COLO829 (cell line): ENCODE measurements around the gene ATR.
"Not testable (repeated sequence)": the region's sequence is repeated elsewhere in the genome, so short reads cannot be mapped to it uniquely, and the experiment has no call there.

Source experiments
- DNase-seq: peaks from one replicate; pipeline ENCODE4 v3.0.0; 2012; ENCODE audit warnings: low spot score

The ATR gene

DNA sequence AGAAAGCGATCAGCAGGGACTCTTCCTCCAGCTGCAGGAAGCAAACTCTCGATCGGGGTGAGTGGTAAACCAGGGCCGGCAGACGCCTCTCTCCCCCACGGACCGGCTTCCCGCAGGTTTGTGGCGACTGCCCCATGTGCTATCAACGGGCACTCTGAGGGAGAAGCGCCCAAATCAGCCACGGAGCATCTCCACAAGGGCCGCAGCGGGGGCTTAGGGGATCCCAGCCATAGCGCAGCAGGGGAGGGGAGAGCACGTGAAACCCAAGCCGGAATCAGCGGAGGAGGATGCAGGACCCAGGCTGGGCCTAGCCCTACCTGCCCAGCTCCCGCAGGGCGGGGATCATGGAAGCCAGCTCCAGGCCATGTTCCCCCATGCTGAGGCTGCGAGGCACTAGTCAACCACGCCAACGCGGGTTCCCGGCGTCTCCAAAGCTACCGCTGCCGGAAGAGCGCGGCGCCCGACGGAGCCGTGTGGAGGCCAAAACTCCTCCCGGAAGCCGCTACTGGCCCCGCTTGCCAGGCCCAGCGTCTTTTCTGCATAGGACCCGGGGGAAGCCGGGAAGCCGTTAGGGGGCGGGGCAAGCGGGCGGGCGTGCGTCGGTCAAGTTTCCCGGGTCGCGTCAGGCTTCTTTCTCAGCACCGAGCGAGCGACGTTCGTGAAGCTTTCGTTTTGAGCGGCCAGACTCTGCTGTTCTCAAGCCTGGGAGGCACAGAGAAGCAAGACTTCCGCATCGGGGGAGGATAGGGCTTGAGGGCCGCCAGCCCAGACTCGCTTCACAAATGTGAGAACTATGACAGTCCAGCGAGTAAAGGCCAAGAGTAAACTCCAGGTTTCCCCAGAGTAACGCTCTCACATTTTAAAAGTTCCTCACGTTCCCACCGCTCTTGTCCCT, at the start of gene ATR:
Gene ATR (minus strand): TSS at position 405 of the 895 bp plus-strand sequence. CDS start 29 bp downstream, at position 376.
- peak; percentile 98 for DNase-seq

DNA sequence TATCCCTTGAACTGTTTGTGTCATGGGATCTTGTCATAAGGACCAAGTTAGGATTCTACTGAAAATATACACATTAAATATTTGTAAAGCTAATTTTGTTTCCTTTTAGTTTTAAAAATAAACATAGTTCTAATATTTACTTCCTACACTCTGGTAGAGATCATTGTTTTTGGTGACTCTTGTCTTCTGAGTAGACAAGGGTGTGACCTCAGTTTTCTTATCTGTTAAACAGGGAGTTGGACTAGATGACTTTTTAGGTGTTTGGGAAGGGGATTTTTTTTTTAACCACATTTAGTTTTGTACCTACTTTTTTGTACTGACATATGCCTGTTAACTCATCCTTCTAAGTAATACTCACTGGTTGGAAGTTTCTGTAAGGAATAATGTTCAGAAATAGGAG, 48.4 kb upstream of the ATR start:
- DNase-seq, result no peak

DNA sequence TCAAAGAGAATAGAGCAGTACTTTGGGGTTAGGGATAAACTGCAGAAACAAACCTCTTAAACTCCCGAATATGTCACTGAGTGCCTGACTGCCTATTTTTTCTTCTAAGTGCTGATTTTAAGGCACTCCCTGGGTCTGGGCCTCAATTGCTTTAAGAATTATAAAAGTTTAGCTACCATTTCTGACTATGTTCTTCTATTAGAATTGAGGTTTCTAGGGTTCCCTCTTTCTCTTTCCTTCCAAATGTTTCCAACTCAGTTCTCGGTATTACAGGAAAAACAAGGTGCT, 46.6 kb upstream of the ATR start:
- DNase-seq, result no peak

DNA sequence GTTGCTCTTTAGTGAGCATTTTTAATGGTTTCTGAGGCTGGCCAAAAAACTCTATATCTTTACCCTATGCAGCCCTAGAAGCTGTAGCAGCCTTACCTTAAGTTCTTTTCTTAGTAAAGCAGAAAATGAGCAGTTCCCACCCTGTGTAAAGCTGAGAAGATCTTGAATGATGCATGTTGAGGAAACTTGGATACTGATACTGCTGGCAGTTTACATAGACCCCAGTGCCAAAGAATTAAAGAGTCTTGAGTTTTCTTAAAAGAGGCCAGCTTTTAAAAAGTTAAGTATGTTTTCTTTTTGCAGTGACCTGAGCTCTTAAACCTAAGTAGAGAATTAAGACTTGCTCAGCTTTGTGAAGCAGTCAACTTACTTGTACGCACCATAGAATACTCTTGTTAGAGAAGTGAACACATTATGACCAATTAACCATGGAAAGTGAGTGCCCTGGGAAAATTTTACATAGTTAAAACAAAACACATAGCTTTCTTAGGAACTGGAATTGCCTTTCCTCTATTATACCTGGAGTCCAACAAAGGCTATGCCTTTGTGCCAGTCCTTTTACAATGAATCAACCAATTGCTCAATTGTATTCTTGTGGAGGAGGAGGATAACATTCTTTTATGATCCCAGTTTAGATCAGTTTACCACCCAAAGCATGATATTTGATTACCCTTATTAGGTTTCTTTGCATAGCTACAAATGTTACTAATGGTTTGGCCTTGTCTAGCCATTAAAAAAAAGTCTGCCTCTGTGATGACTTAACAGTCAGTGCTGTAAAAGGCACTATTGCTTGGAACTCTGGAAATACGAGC, 46.0 kb upstream of the ATR start:
- DNase-seq, result no peak

DNA sequence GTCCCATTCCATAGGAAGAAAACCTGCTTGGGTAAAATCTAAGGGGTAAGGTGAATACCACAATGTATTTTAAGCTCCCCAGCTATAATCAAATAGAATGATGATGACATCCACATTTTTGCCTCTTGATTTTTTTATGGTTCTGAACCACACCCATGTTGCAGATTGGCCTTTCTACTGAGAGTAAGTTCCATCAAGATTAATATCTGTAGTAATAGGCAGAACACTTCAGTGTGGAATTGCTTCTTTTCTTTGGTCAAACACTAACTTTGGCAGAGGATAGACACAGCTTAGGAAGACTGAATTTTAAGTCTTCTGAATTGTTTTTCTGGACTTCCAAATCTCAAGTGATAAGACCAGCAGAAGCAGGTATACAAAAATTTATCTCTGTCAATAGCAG, 44.7 kb upstream of the ATR start:
- DNase-seq, result no peak

DNA sequence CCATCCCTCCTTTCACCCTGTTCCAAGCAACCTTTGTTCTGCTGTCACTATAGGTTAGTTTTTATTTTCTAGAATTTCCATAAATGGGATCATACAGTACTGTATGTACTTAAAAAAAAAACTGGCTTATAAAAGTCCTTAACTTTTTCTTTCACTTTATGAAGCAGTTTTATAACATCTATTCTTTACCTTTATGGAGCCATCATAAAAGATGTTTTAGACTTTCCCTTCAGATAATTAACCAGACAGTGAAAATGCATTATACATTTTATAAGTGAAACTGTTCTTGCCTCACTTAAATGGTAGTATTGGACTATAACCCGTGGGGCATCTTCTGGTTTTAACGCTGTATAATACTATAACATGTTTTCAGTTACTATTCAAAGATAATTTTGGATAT, 43.9 kb upstream of the ATR start:
- no peak for DNase-seq

DNA sequence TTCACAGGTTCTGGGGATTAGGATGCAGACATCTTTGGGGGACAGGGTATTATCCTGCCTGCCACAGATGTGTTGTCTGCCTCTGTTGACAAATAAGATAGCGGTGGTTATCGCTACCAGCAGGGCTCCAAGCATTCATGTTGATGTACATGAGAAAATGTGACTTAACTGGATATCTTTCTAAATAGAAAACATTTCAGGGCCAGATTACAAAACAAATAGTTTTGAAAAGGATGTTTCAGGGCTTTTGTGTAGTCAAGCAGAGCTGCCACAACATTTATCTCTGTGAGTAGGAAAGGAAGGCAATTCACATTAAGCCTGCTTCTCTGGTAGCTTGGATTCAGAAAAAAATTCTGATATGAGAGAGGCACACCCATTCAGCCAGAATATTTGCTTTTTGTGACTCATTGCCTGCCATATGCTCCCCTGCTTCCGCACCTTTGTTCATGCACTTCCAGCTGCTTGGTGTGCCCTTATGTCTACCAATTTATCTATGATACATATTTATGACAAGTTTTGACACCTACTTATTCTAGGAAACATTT, 40.5 kb upstream of the ATR start:
- no peak for DNase-seq

DNA sequence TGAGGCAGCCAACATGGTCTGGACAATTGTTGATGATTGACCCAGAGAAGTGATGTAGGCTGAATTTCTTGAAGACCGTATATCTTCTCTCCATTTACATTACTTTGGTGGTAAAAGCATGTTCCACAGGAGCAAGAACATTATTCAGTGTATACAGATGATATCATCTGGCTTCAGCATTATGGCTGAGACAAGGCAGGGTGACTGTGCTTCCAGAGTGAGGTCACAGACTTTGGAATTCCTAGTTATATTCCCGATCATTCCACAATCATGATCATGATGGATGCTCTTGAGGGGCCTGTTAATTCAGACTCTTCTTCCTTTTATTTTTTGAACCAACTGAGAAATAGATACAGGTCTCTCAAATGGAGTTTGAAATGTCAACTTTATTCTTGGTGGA, 36.6 kb upstream of the ATR start:
- no peak for DNase-seq

DNA sequence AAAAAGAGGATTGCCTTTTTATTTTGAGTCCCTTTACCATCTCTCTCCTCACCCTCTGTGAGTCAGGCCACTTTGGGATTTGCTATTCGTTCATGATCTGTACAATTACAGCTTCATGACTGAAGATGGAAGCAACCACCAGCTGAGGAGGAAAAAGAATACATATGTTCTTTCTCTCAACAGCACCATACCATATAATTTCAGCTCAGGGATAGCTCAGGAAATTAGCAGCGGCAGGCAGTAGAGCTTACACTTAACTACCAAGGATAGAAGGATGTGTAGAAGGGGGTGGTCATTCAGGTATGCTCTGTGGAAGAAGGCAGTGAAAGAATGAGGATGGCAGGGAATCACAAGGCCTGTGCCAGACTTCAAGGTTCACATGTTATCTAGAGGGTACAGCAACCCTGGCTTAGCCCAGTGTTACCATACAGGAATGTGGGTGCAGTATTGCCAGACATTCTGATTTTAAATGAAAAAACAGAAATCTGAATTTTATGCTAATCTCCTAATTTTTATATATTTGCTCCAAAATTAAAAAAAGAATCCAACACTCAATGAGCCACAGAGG, 35.6 kb upstream of the ATR start:
- DNase-seq, result no peak

DNA sequence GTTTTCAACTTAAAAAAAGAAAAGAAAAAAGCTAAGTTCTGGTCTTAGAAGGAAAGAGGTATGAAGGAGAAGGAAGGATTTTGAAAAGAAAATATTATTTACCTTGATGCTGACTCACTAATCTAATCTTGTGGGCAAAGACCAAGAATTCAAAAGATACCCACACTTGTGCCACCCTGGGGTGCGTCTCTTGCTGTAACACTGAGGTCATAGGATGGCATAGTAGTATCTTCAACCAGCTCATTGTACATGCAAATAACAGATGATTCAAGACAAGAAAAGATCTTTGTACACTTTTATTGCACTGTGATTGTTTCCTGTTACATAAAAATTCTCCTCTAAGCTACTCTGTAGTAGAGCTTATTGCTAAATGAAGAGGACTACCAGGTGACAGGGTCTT, 35.0 kb upstream of the ATR start:
- peak; percentile 28 for DNase-seq

DNA sequence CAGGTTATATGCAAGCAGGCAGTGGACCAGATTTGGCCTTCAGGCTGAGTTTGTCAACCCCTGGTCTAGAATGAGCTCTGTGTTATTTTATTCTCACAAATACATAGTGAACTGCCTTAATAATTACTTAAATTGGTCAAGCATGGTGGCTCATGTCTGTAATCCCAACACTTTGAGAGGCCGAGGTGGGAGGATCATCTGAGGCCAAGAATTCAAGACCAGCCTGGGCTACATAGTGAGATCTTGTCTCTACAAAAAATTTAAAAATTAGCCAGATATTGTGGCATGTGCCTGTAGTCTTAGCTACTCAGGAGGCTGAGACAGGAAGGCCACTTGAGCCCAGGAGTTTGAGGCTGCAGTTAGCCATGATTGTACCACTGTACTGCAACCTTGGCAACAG, 32.7 kb upstream of the ATR start:
- no peak for DNase-seq

DNA sequence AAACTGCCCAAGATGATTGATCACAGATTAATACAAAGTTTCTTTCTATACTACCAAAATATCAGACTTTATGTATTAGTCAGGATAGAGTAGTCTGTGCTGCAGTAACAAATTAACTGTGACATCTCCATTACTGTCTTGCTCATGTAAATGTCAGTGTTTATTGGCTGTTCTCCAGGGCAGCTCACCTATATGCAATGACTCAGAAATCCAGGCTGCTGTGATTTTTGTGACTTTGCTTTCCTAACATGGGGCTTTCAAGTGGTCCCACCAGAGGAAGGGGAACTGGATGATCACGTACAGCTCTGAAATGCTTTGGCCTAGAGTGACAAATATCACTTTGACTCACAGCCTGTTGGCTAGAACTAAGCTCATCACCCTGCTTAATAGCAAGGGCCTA, 30.6 kb upstream of the ATR start:
- DNase-seq, result no peak

DNA sequence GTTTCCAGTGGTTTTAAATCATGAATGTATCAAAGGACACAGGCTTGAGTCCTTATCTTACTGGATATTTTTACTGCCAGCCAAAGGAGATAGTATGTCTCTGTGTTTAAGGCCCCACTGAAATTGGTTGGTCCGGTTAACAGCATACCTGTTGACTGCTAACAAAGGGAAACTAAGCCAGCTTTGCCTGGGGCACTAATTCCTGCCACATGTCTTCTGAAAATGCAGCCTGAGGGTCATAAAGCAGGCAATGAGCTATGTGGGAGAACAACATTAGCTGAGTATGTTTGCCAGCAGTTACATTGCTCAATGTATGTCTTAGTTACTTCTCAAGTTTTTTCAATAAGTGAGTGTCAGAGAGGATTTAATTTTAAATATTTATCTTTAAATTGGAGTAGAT, 30.1 kb upstream of the ATR start:
- DNase-seq, result no peak

DNA sequence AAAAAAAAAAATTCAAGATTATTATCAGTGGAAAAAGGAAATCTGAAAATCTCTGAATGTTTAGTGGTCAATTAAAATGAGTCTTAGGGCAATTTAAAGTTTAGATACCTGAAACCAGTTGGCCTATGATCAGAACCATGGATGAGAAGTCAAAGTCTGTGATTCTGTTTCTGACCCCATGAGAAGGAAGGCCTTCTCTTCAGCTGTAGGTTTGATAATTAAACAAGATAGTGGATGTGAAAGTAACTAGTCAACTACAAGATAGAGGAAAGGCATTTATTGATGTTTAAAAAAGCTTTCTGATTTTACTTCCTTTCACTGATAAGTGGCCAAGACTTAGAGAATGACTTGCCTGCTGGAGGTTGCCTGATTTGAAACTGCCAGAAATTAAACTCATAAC, 26.4 kb upstream of the ATR start:
- no peak for DNase-seq

DNA sequence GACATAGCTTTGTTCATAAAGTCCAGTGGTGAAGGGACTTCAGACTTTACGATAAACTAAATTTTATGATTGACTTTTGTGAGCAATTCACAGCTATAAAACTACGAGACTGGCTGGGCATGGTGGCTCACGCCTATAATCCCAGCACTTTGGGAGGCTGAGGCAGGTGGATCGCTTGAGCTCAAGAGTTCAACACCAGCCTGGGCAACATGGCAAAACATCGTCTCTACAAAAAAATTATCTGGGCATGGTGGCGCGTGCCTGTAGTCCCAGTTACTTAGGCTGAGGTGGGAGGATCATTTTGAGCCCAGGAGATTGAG, 24.8 kb upstream of the ATR start:
- DNase-seq, result not testable (repeated sequence)

DNA sequence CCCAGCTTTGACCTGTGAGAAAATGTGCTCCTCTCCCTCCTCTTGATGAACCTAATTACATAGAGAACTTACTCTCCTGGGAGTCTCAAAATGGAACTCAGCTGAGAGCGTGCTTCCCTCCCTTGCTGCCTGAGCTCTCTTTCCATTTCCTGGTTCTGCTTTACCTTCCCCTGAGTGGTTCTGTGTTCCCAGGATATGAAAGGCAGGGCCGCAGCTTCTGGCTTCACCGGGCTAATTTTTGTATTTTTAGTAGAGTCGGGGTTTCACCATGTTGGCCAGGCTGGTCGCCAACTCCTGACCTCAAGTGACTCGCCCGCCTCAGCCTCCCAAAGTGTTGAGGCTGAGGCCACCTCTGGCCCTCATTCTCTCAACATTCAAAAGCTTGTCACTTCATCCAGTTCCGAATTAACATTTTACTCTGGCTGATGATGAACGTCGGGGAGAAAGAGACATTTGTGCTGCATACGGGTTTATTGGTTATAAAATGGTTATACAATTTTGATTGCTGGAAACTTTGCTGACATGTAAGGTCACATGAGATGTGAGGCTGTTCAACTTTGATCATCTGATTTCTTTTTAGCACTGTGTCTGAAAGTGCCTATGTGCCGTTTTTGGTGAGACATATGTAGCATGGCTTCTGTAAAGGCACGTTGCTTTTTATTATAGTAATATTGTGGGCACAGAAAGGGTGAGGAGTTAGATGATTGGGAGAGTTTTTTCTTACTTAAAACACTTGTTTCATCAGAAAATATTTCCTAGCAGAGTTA, 24.3 kb upstream of the ATR start:
- no peak for DNase-seq

DNA sequence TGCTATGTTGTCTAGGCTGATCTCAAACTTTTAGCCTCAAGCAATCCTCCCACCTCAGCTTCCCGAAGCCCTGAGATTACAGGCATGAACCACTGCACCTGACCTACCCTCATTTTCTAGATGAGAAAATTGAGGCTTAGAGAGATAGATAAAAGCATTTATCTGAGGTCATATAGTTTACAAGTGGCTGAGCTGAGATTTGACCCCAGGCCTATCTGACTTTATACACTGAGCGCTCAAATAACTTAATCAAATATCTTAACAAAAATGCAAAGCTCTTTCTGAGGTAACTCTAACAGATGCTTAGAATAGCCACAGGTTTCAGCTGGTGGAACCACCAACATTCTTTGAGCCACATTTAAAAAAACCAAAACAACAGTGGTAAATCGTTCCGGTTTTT, 23.2 kb upstream of the ATR start:
- DNase-seq, result no peak

DNA sequence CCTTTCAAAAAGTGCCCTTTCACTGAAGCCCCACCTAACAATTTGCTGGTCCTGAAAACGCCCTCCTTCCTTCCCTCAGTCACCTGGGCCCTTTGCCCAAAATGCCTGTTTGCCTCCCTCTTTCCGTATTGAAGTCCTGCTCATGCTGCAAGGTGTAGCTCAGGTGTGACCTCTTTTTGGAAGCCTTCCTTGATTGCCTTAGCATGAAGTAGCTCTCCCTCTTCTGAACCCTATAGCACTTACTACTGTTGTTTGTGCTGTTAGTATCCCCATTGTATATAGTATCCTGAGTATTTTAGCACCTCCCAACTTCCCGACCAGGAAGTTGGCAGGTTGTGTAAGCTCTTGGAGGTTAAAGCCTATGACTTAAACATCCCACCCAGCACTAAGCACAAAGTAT, 19.4 kb upstream of the ATR start:
- DNase-seq, result no peak

DNA sequence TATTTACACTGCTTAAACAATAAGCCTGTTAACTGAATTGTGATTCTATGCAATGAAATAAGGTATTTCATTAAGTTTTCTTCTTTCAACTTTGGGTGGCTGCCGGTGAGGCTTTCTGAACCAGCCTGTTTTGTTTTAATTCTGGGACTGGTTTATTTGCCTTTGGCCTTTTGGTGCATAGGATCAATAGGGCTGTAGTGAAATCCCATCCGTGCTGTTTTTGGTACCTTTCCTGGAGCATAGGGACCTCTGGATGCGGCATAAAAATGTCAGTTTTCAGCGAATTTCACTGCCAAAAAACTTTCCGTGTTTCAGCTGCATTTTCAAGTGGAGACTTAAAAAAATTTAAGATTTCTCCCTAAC, 18.2 kb upstream of the ATR start:
- no peak for DNase-seq

DNA sequence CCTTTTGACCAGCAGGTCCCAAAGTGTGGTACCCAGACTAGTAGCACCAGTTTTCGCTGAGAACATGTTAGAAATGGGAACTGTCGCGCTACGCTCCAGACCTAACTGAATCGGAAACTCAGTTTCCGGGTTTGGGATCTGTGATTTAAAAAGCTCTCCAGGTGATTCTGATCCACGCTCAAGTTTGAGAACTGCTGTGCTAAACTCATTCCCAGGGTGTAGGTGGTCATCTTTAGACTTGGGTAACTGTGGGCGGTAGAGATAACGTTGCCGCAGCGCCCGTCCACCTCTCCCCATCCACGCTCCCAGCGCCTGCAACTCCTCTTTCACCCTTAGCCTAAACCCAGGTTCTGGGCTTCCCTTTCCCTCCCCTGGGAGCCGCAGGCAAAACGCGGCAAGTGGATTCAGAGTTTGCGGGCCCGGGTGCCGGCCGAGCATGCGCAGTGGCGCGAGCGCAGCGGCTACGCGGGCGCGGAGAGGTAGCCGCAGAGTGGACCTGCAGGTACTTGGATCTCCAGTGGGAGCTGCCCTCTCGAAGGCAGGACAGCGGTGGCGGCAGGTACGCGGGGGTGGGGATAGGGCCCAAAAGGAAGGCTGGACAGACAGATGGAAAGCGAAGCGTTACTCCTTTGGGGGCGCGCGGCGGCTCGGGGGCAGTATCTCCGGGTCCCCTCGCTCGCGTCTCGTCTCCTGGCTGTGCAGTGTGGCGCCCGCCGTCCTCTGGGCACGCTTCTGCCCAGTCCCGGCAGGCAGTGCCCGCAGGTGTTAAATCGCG, 17.6 kb upstream of the ATR start, which contains the start of gene PLS1:
Gene PLS1 (plus strand): TSS at position 443 of the 775 bp plus-strand sequence. CDS start 67,845 bp downstream, outside the sequence.
- peak; percentile 96 for DNase-seq

DNA sequence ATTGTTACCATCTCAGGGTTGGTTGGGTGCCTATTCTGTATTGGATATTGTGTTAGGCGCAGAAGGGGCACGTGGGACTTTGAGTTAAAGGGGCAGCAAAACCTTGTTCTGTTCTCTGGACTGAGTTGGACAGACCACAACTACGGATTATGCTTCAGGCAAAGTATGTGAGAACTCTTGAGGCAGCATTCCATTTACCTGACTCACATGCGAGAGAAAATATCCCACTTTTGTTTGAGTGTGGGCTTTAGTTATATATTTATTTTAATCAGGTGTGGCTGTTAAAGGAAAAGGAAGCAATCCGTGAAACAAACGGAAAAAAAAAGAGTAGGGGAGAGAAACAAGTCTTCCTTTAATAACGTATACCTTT, 17.0 kb upstream of the ATR start:
- peak; percentile 42 for DNase-seq

DNA sequence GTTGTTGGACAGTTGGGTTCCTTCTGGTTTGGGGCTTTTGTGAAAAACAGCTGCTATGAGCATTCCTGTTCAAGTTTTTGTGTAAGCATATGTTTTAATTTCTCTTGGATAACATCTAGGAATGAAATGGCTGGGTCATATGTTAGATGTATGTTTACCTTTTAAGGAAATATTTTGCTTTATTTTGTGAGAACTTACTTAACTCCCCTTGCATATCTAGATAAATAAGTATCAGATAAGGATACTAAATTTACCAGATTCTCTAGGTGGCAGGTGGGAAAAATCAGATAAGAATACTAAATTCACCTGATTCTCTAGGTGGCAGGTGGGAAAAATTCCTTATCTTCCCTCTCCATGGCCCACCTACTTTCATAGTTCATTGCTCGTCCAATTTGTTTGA, 16.6 kb upstream of the ATR start:
- DNase-seq, result no peak
